ENCODE results near the gene LRTM2. TPM values are rescaled to one million over a fixed set of nuclear protein-coding genes. Genes with fewer than 3 reads are reported as not detected.
"Not testable (repeated sequence)": the region's sequence is repeated elsewhere in the genome, so short reads cannot be mapped to it uniquely, and the experiment has no call there.

Gene LRTM2
- total RNA-seq, 1 donor from 2014 or later: not detected

DNA sequence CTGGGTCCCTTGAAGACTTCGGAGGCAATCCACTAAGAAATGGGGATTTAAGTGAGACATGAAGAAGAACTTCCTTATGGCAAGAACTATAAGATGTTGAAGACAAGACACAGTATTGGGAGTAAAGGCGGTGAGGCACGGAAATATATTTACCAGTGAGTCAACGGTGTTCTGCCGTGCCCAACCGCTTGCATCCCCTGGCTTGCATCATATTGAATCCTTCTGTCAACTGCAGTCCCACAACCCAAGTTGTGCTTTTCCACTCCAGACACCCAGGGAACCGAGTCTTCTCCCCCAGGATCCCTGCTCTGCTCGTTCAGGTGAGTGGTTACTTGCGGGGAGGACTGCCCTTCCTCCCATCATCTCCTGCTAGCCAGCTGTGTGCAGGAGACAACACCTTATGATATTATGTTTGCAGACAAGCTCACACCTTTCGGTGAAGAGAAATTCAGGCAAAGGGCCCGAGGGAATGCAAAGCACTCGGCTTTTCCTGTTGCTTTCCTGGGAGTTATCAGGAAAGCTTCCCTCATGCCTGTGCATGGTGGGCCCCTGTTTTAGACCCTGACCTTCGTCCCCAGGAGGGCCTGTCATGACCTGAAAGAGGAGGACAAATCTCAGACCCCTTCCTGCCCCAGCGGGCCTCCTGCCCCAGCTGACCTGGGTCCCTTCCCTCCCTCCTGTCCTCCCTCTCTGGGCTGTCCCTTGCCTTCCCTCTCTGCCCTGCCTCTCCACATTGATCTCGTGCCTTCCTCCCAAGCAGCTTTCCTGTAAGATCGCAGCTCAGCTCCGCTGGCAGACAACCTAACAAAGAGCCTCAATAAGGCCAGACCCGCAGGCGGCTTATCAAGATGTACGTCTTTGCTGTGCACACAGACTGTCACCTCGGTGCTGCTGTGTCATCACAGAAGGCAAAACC is 4.3 kb upstream of the LRTM2 start:
- no peaks in the 10 kb centered on the region for H3K4me1 ChIP-seq
- H3K36me3 ChIP-seq: no peaks in the 10 kb centered on the region
- intact Hi-C loops (cut with DNase I): no loop called here
- H3K27me3 ChIP-seq: no peaks in the 10 kb centered on the region
- DNase-seq (ENCODE audit: extremely low spot score in 2 of 2): no peak
- H3K9me3 ChIP-seq: no peaks in the 10 kb centered on the region
- no peak overlapping the region for H3K27ac ChIP-seq
- TF ChIP-seq, protein P1, sequence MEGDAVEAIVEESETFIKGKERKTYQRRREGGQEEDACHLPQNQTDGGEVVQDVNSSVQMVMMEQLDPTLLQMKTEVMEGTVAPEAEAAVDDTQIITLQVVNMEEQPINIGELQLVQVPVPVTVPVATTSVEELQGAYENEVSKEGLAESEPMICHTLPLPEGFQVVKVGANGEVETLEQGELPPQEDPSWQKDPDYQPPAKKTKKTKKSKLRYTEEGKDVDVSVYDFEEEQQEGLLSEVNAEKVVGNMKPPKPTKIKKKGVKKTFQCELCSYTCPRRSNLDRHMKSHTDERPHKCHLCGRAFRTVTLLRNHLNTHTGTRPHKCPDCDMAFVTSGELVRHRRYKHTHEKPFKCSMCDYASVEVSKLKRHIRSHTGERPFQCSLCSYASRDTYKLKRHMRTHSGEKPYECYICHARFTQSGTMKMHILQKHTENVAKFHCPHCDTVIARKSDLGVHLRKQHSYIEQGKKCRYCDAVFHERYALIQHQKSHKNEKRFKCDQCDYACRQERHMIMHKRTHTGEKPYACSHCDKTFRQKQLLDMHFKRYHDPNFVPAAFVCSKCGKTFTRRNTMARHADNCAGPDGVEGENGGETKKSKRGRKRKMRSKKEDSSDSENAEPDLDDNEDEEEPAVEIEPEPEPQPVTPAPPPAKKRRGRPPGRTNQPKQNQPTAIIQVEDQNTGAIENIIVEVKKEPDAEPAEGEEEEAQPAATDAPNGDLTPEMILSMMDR (IDR thresholded peaks at IDR 0.05): no peak
- TF ChIP-seq POLR2A (IDR thresholded peaks at IDR 0.05) (no peak), POLR2AphosphoS5 (IDR thresholded peaks at IDR 0.05; ENCODE audit: insufficient read depth in 1 of 2, low read depth in 1 of 2) (no peak)
- H3K4me3 ChIP-seq: no peak overlapping the region

DNA sequence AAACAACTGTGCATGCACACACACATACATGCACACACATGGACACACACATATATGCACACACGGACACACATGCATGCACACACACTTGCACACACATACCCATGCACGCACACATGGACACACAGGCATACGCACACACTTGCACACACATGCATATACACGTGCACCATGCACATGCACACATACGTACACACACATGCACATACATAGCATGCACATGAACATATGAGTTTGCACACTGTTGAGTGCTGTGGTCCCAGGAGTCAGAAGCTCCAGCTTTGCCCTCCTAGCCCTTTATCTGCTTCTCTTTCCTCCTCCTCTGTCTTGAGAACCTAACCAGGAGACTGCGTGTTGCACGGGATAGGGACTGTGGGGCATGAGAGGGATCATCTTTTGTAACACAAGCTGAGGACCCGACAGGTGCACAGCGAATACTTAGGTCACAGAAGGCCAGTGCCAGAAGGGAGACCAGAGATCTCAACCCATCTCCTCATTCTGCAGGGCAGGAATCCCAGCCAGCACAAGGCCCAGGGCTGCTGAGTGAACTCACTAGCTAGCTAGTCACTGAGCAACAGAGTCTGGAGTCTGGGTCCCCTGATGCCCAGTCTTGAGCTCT is 3.5 kb upstream of the LRTM2 start:
- Histone ChIP-seq H3K27me3 (no peaks in the 10 kb centered on the region), H3K4me3 (no peak overlapping the region), H3K9me3 (no peaks in the 10 kb centered on the region), H3K27ac (no peak overlapping the region), H3K36me3 (no peaks in the 10 kb centered on the region), H3K4me1 (no peaks in the 10 kb centered on the region)
- intact Hi-C loops (cut with DNase I): no loop called here
- no peak for DNase-seq (ENCODE audit: extremely low spot score in 2 of 2)
- TF ChIP-seq, protein P1 (IDR thresholded peaks at IDR 0.05): no peak
- TF ChIP-seq POLR2A (IDR thresholded peaks at IDR 0.05): no peak
- no peak for TF ChIP-seq POLR2AphosphoS5 (IDR thresholded peaks at IDR 0.05; ENCODE audit: insufficient read depth in 1 of 2, low read depth in 1 of 2)

DNA sequence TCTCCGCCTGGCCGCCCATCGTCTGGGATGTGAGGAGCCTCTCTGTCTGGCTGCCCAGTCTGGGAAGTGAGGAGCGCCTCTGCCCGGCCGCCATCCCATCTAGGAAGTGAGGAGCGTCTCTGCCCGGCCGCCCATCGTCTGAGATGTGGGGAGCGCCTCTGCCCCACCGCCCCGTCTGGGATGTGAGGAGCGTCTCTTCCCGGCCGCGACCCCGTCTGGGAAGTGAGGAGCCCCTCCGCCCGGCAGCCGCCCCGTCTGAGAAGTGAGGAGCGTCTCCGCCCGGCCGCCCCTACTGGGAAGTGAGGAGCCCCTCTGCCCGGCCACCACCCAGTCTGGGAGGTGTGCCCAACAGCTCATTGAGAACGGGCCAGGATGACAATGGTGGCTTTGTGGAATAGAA is 2.4 kb upstream of the LRTM2 start:
- intact Hi-C loops (cut with DNase I); H3K4me3 ChIP-seq; H3K27me3 ChIP-seq; H3K9me3 ChIP-seq; DNase-seq (ENCODE audit: extremely low spot score in 2 of 2); H3K4me1 ChIP-seq; H3K36me3 ChIP-seq; H3K27ac ChIP-seq: not testable (repeated sequence)

DNA sequence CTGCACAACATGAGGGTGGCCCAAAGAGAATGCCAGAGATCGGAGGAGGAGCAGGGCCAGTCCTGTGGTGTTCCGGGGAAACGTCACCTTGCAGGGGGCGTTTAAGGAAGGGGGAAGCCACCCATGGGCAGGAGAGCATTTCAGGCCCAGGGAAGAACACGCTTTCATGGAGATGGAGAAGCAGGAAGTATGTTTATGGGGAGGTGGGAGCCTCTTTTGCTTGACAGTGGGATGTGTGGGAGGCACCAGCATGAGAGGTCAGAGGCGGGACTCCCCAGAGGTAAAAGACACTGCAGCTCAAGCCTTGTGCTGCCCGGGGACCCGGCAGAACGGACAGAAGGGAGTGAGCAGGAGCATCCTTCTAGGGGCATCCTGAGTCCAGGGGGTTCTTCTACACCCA is 1.3 kb upstream of the LRTM2 start:
- Histone ChIP-seq H3K27me3 (no peaks in the 10 kb centered on the region), H3K27ac (no peak overlapping the region), H3K4me1 (no peaks in the 10 kb centered on the region), H3K36me3 (no peaks in the 10 kb centered on the region), H3K4me3 (no peak overlapping the region), H3K9me3 (no peaks in the 10 kb centered on the region)
- TF ChIP-seq, protein P1 (IDR thresholded peaks at IDR 0.05): no peak
- TF ChIP-seq POLR2A (IDR thresholded peaks at IDR 0.05) (no peak), POLR2AphosphoS5 (IDR thresholded peaks at IDR 0.05; ENCODE audit: insufficient read depth in 1 of 2, low read depth in 1 of 2) (no peak)
- intact Hi-C loops (cut with DNase I): no loop called here
- DNase-seq (ENCODE audit: extremely low spot score in 2 of 2): no peak

DNA sequence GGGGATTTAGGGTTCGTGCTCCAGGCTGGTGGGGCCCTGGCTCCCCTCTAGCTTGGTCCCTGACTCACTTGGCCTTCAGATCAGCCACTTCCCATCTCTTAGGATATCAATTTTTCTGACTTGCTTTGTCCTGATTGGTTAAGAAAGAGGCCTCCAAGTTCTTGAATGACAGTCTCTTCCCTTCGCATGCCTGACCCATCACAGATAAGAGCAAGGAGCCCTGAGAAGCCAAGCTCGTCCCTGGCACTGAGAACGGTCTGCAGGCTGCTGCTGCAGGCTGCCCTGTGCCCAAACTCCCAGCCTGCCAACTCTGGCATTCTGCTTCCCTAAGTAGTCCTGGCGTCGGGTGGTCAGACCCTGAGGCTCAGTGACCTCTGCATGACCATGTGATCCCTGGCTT is 794 bp upstream of the LRTM2 start:
- no peaks in the 10 kb centered on the region for H3K36me3 ChIP-seq
- H3K27me3 ChIP-seq: no peaks in the 10 kb centered on the region
- DNase-seq (ENCODE audit: extremely low spot score in 2 of 2): no peak
- H3K4me1 ChIP-seq: no peaks in the 10 kb centered on the region
- H3K27ac ChIP-seq: no peak overlapping the region
- no peak overlapping the region for H3K4me3 ChIP-seq
- intact Hi-C loops (cut with DNase I): no loop called here
- no peaks in the 10 kb centered on the region for H3K9me3 ChIP-seq
- no peak for TF ChIP-seq POLR2AphosphoS5 (IDR thresholded peaks at IDR 0.05; ENCODE audit: insufficient read depth in 1 of 2, low read depth in 1 of 2)
- TF ChIP-seq, protein P1 (IDR thresholded peaks at IDR 0.05): no peak
- no peak for TF ChIP-seq POLR2A (IDR thresholded peaks at IDR 0.05)

All from vagina (tissue), 2 donors.